ENCODE measurements around the gene STK4. TPM values are rescaled to one million over a fixed set of nuclear protein-coding genes. Genes with fewer than 3 reads are reported as not detected.

Gene STK4
- polyA plus RNA-seq, 1 donor from 2014 or later = 14.0 TPM

DNA sequence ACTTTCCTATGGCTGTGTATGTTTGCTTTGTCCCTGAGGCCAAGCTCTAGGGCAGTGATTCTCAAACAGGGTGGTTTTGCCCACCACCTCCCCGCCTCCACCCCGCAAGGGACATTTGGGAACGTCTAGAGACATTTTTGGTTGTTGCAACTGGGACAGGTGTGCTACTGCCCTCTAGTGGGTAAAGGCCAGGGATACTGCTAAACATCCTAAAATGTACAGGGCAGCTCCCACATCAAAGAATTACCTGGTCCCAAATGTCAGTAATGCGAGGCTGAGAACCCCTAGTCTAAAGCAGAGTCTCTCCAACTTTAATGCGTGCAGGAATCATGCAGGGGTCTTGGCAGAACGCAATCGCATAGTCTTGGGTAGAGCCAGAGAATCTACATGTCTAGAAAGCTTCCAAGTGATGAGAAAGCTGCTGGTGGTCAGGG, 129.5 kb downstream of the STK4 start:
- no peak overlapping the region for H3K9ac ChIP-seq (ENCODE audit: low read length)
- no peak for TF ChIP-seq MXI1 (conservative IDR thresholded peaks at IDR 0.05; ENCODE audit: poor library complexity, severe bottlenecking)
- TF ChIP-seq TAF1 (IDR thresholded peaks at IDR 0.05; ENCODE audit: low read depth) = no peak
- no peak for TF ChIP-seq EZH2 (IDR thresholded peaks at IDR 0.05; ENCODE audit: borderline replicate concordance, insufficient read depth, low read length, poor library complexity, severe bottlenecking)
- TF ChIP-seq REST (IDR thresholded peaks at IDR 0.05; ENCODE audit: borderline replicate concordance) = no peak
- TF ChIP-seq POLR2AphosphoS5 (IDR thresholded peaks at IDR 0.05) = no peak
- TF ChIP-seq CTCF (IDR thresholded peaks at IDR 0.05; ENCODE audit: poor library complexity, severe bottlenecking) = no peak
- TF ChIP-seq SMC3 (conservative IDR thresholded peaks at IDR 0.05; ENCODE audit: poor library complexity) = no peak
- TF ChIP-seq RAD21 (conservative IDR thresholded peaks at IDR 0.05) = no peak
- no peak for TF ChIP-seq EP300 (conservative IDR thresholded peaks at IDR 0.05; ENCODE audit: poor library complexity, severe bottlenecking)
- H3K27me3 ChIP-seq (ENCODE audit: insufficient read depth, low read depth, low read length) = peaks cover 23% of the 10 kb centered on the region
- no peaks in the 10 kb centered on the region for H3K36me3 ChIP-seq (ENCODE audit: insufficient read depth, low read length)
- no peaks in the 10 kb centered on the region for H3K9me3 ChIP-seq (ENCODE audit: low read length)
- no peak overlapping the region for H3K4me3 ChIP-seq (ENCODE audit: low read length)
- no peaks in the 10 kb centered on the region for H4K20me1 ChIP-seq (ENCODE audit: insufficient read depth)
- no peaks in the 10 kb centered on the region for H3K9me2 ChIP-seq (ENCODE audit: insufficient read depth, low read length)
- no peak overlapping the region for H2AFZ ChIP-seq (ENCODE audit: low read depth, low read length)
- no peaks in the 10 kb centered on the region for H3K79me2 ChIP-seq (replicated peaks; ENCODE audit: insufficient read depth, low read length)
- H3K4me2 ChIP-seq (ENCODE audit: low read length) = no peak overlapping the region
- no peak overlapping the region for H3K27ac ChIP-seq (ENCODE audit: low read length)
- no peaks in the 10 kb centered on the region for H3F3A ChIP-seq (ENCODE audit: insufficient read depth, low read length, poor library complexity, severe bottlenecking)

- Histone ChIP-seq H3K9me2 (ENCODE audit: insufficient read depth, low read length) (no peaks in the 10 kb centered on the region), H3F3A (ENCODE audit: insufficient read depth, low read length, poor library complexity, severe bottlenecking) (no peaks in the 10 kb centered on the region), H4K20me1 (ENCODE audit: insufficient read depth) (no peaks in the 10 kb centered on the region), H2AFZ (ENCODE audit: low read depth, low read length) (no peak overlapping the region), H3K79me2 (replicated peaks; ENCODE audit: insufficient read depth, low read length) (no peaks in the 10 kb centered on the region), H3K27ac (ENCODE audit: low read length) (no peak overlapping the region), H3K4me3 (ENCODE audit: low read length) (no peak overlapping the region), H3K9ac (ENCODE audit: low read length) (no peak overlapping the region), H3K27me3 (ENCODE audit: insufficient read depth, low read depth, low read length) (peaks cover 29% of the 10 kb centered on the region), H3K9me3 (ENCODE audit: low read length) (no peaks in the 10 kb centered on the region), H3K36me3 (ENCODE audit: insufficient read depth, low read length) (no peaks in the 10 kb centered on the region), H3K4me2 (ENCODE audit: low read length) (no peak overlapping the region)
- no peak for TF ChIP-seq RAD21 (conservative IDR thresholded peaks at IDR 0.05)
Measured at GRCh38 chr20:45096781-45097180, 130.5 kb downstream of the STK4 start.
